OCI-LY1 (cell line): ENCODE measurements around the gene HAND2.

Experiments used
- H2AFZ ChIP-seq: fragments of 200-600 bp; sonication (generic), shearing (Covaris generic); 2 replicates; pipeline ENCODE4 v1.6.0; 2014; ENCODE audit warnings: antibody characterized with exemption, mild to moderate bottlenecking, low read length
- H3F3A ChIP-seq: fragments of 200-600 bp; sonication (generic), shearing (Covaris generic); 2 replicates; pipeline ENCODE4 v1.6.0; 2014; ENCODE audit warnings: mild to moderate bottlenecking, antibody characterized with exemption, low read length, moderate library complexity; ENCODE audit not compliant: insufficient read depth
- H3K27ac ChIP-seq: fragments of 200-600 bp; sonication (generic); 2 replicates; pipeline ENCODE4 v1.5.1; 2014; ENCODE audit warnings: low read length, mixed run types, mild to moderate bottlenecking, low read depth; ENCODE audit not compliant: poor library complexity, severe bottlenecking
- H3K27me3 ChIP-seq: fragments of 200-600 bp; sonication (generic); 2 replicates; pipeline ENCODE4 v1.6.0; 2014; ENCODE audit warnings: antibody characterized with exemption, mild to moderate bottlenecking, low read length, moderate library complexity; ENCODE audit not compliant: insufficient read depth
- H3K36me3 ChIP-seq: fragments of 200-600 bp; sonication (generic); 2 replicates; pipeline ENCODE4 v1.6.1; 2014; ENCODE audit warnings: mild to moderate bottlenecking, antibody characterized with exemption, low read length, moderate library complexity, mixed read lengths; ENCODE audit not compliant: insufficient read depth
- H3K4me1 ChIP-seq: fragments of 200-600 bp; sonication (generic); 2 replicates; pipeline ENCODE4 v1.5.1; 2014; ENCODE audit warnings: mild to moderate bottlenecking, low read length, moderate library complexity; ENCODE audit not compliant: insufficient read depth, severe bottlenecking
- H3K4me2 ChIP-seq: fragments of 200-600 bp; sonication (generic), shearing (Covaris generic); 2 replicates; pipeline ENCODE4 v1.6.1; 2014; ENCODE audit warnings: low read length
- H3K4me3 ChIP-seq: fragments of 200-600 bp; sonication (generic); 2 replicates; pipeline ENCODE4 v1.5.1; 2014; ENCODE audit warnings: low read length, low read depth, mild to moderate bottlenecking, mixed read lengths; ENCODE audit not compliant: poor library complexity, severe bottlenecking
- H3K79me2 ChIP-seq: fragments of 200-600 bp; shearing (Covaris generic); 2 replicates; pipeline ENCODE4 v1.6.1; 2016; ENCODE audit warnings: mixed run types, low read length, mixed read lengths; ENCODE audit not compliant: insufficient read depth
- H3K9ac ChIP-seq: fragments of 200-600 bp; sonication (generic), shearing (Covaris generic); 2 replicates; pipeline ENCODE4 v1.6.1; 2014; ENCODE audit warnings: mild to moderate bottlenecking, low read length, mixed read lengths
- H3K9me2 ChIP-seq: fragments of 200-600 bp; sonication (generic), shearing (Covaris generic); 2 replicates; pipeline ENCODE4 v1.6.1; 2014; ENCODE audit warnings: low read depth, mild to moderate bottlenecking, low read length, mixed read lengths
- H3K9me3 ChIP-seq: fragments of 200-600 bp; shearing (Covaris generic); 2 replicates; pipeline ENCODE4 v1.6.1; 2014; ENCODE audit warnings: low read length, mixed read lengths
- H4K20me1 ChIP-seq: fragments of 200-600 bp; sonication (generic), shearing (Covaris generic); 2 replicates; pipeline ENCODE4 v1.6.0; 2016; ENCODE audit warnings: mild to moderate bottlenecking, low read length; ENCODE audit not compliant: insufficient read depth
- CTCF ChIP-seq: fragments of 200-600 bp; sonication (generic), shearing (Covaris generic); IDR thresholded peaks from 2 replicates; pipeline ENCODE4 v1.5.1; 2017; ENCODE audit warnings: mild to moderate bottlenecking, antibody characterized with exemption, low read length, moderate library complexity, mixed read lengths
- EZH2 ChIP-seq: fragments of 200-600 bp; sonication (generic), shearing (Covaris generic); IDR thresholded peaks from 2 replicates; pipeline ENCODE4 v1.8.0; 2017; ENCODE audit warnings: borderline replicate concordance, mixed run types, mild to moderate bottlenecking, antibody characterized with exemption, low read length, moderate library complexity, mixed read lengths

The HAND2 gene

GRCh38 chr4:173564461-173564860 lies 34.4 kb upstream of the HAND2 start:
- Histone ChIP-seq H3F3A (no peaks in the 10 kb centered on the region), H3K79me2 (no peaks in the 10 kb centered on the region), H3K4me3 (no peak overlapping the region), H3K4me2 (no peak overlapping the region), H3K4me1 (no peaks in the 10 kb centered on the region), H3K27ac (no peak overlapping the region), H3K36me3 (no peaks in the 10 kb centered on the region), H4K20me1 (no peaks in the 10 kb centered on the region), H3K27me3 (no peaks in the 10 kb centered on the region), H2AFZ (no peak overlapping the region), H3K9ac (no peak overlapping the region), H3K9me3 (no peaks in the 10 kb centered on the region), H3K9me2 (no peaks in the 10 kb centered on the region)
- TF ChIP-seq CTCF (no peak), EZH2 (no peak)

- Histone ChIP-seq H3K27ac (no peak overlapping the region), H2AFZ (no peak overlapping the region), H3K9me3 (no peaks in the 10 kb centered on the region), H3F3A (no peaks in the 10 kb centered on the region), H3K4me3 (no peak overlapping the region), H3K27me3 (no peaks in the 10 kb centered on the region), H3K4me2 (no peak overlapping the region), H3K9me2 (no peaks in the 10 kb centered on the region), H3K9ac (no peak overlapping the region), H4K20me1 (no peaks in the 10 kb centered on the region), H3K79me2 (no peaks in the 10 kb centered on the region), H3K36me3 (no peaks in the 10 kb centered on the region), H3K4me1 (no peaks in the 10 kb centered on the region)
- no peak for TF ChIP-seq CTCF
- no peak for TF ChIP-seq EZH2
These were observed 30.9 kb upstream of the HAND2 start for GRCh38 chr4:173560896-173561295.

- H3K9me3 ChIP-seq = no peaks in the 10 kb centered on the region
- H3K4me3 ChIP-seq = no peak overlapping the region
- H2AFZ ChIP-seq = no peak overlapping the region
- H4K20me1 ChIP-seq = no peaks in the 10 kb centered on the region
- no peaks in the 10 kb centered on the region for H3K4me1 ChIP-seq
- H3K9ac ChIP-seq = no peak overlapping the region
- H3K27me3 ChIP-seq = no peaks in the 10 kb centered on the region
- TF ChIP-seq EZH2 = no peak
- no peak for TF ChIP-seq CTCF
- no peaks in the 10 kb centered on the region for H3K36me3 ChIP-seq
- H3K9me2 ChIP-seq = no peaks in the 10 kb centered on the region
- no peak overlapping the region for H3K27ac ChIP-seq
- no peaks in the 10 kb centered on the region for H3K79me2 ChIP-seq
- H3K4me2 ChIP-seq = no peak overlapping the region
- no peaks in the 10 kb centered on the region for H3F3A ChIP-seq
These were observed 26.5 kb upstream of the HAND2 start for GRCh38 chr4:173556398-173557131.
